GM12878 (cell line): ENCODE data around the gene ATP2C1. TPM values are rescaled to one million over a fixed set of nuclear protein-coding genes. Genes with fewer than 3 reads are reported as not detected.
"Not testable (repeated sequence)": the region's sequence is repeated elsewhere in the genome, so short reads cannot be mapped to it uniquely, and the experiment has no call there.

Experiments
- ATAC-seq: fragments of 200-7000 bp; cut with Tn5 transposase; 3 replicates; pipeline ENCODE4 v1.9.1; 2020; ENCODE audit warnings: mild to moderate bottlenecking, moderate library complexity
- BruUV-seq: library from RNA; stranded (reverse); fragments of 400-500 nt; replicated peaks from 2 replicates; lab custom pipeline; 2021; lab: Mats Ljungman, UMichigan
- CTCF ChIA-PET: fragments of 300-600 bp; sonication (Branson Sonifier 250); formaldehyde crosslinking; extraction: SDS; loops from one replicate; lab custom pipeline; 2021; ENCODE audit warnings: inconsistent platforms; lab: Yijun Ruan, JAX
- POLR2A ChIA-PET: fragments of 350-600 bp; formaldehyde crosslinking; extraction: SDS; loops from one replicate; lab custom pipeline; 2021; ENCODE audit warnings: inconsistent platforms; lab: Charles Lee
- RAD21 ChIA-PET: fragments of 300-600 bp; sonication (Branson Sonifier 250); formaldehyde crosslinking; loops from one replicate; lab custom pipeline; 2023; ENCODE audit warnings: antibody characterized with exemption; ENCODE audit not compliant: unreplicated experiment; lab: Charles Lee
- SMC1A ChIA-PET: fragments of 300-600 bp; sonication (Branson Sonifier 250); formaldehyde crosslinking; loops from one replicate; lab custom pipeline; 2023; ENCODE audit not compliant: unreplicated experiment, uncharacterized antibody; lab: Charles Lee
- DNase-seq: peaks from one replicate; pipeline ENCODE4 v3.0.0-alpha.2; 2011; ENCODE audit warnings: low read depth, low spot score
- FAIRE-seq: peaks from 3 replicates; lab custom pipeline; 2011; peaks lifted over from hg19 to GRCh38; lab: Jason Lieb, UNC
- H2AFZ ChIP-seq: 2 replicates; pipeline ENCODE4 v1.6.0; 2011; ENCODE audit warnings: low read depth, low read length, control low read depth; ENCODE audit not compliant: control insufficient read depth
- H3K27ac ChIP-seq: 2 replicates; pipeline ENCODE4 v1.5.1; 2011; ENCODE audit warnings: control low read depth; ENCODE audit not compliant: control insufficient read depth, insufficient read depth
- H3K27me3 ChIP-seq, 2 experiments: replicated peaks in 1 of 2; 2 replicates each; pipeline versions ENCODE4 v1.6.0 to v1.6.1; 2011; ENCODE audit warnings: low read length in 1 of 2; ENCODE audit not compliant: control insufficient read depth in 2 of 2, insufficient read depth in 2 of 2
- H3K36me3 ChIP-seq, 2 experiments: 2 replicates each; pipeline ENCODE4 v1.5.1; 2011; ENCODE audit warnings: low read length in 1 of 2; ENCODE audit not compliant: control insufficient read depth in 2 of 2, insufficient read depth in 2 of 2
- H3K4me1 ChIP-seq: 2 replicates; pipeline ENCODE4 v1.6.1; 2011; ENCODE audit warnings: mild to moderate bottlenecking, low read length, moderate library complexity, mixed read lengths; ENCODE audit not compliant: control insufficient read depth, insufficient read depth
- H3K4me2 ChIP-seq: 2 replicates; pipeline ENCODE4 v1.6.0; 2011; ENCODE audit warnings: control low read depth; ENCODE audit not compliant: control insufficient read depth, insufficient read depth
- H3K4me3 ChIP-seq: fragments of 200-600 bp; sonication (generic); 2 replicates; pipeline ENCODE4 v1.5.1; 2016
- H3K79me2 ChIP-seq: 2 replicates; pipeline ENCODE4 v1.6.0; 2011; ENCODE audit warnings: low read length; ENCODE audit not compliant: control insufficient read depth, insufficient read depth
- H3K9ac ChIP-seq: 2 replicates; pipeline ENCODE4 v1.8.0; 2011; ENCODE audit warnings: low read length, control low read depth, mixed read lengths; ENCODE audit not compliant: control insufficient read depth, insufficient read depth
- H3K9me3 ChIP-seq: replicated peaks from 3 replicates; pipeline ENCODE4 v1.5.1; 2011; ENCODE audit warnings: mild to moderate bottlenecking, low read length; ENCODE audit not compliant: control insufficient read depth, insufficient read depth
- H4K20me1 ChIP-seq: 2 replicates; pipeline ENCODE4 v1.6.0; 2011; ENCODE audit not compliant: control insufficient read depth, insufficient read depth
- CBX3 ChIP-seq: fragments of 200-600 bp; sonication (generic); IDR thresholded peaks from 2 replicates; pipeline ENCODE4 v1.6.1; 2016; ENCODE audit warnings: low read depth, borderline replicate concordance
- CREB1 ChIP-seq: IDR thresholded peaks from 2 replicates; pipeline ENCODE4 v1.6.1; 2012; ENCODE audit warnings: low read depth, mild to moderate bottlenecking, inconsistent platforms
- EP300 ChIP-seq, 2 experiments: fragments of 150-350 bp in 1 of 2; IDR thresholded peaks; 2 replicates each; pipeline ENCODE4 v1.6.1; 2011 to 2012; ENCODE audit warnings: low read depth in 2 of 2, low read length in 2 of 2, borderline replicate concordance in 1 of 2, improper control_type of control experiment in 1 of 2, inconsistent platforms in 1 of 2; ENCODE audit not compliant: control insufficient read depth in 1 of 2
- FOXK2 ChIP-seq: fragments of 450-650 bp; IDR thresholded peaks from 2 replicates; pipeline ENCODE4 v1.6.1; 2017; ENCODE audit warnings: mild to moderate bottlenecking, moderate library complexity
- IRF5 ChIP-seq: fragments of 450-650 bp; IDR thresholded peaks from 2 replicates; pipeline ENCODE4 v1.6.1; 2017; ENCODE audit warnings: borderline replicate concordance
- MXI1 ChIP-seq: fragments of 150-350 bp; IDR thresholded peaks from 2 replicates; pipeline ENCODE4 v1.6.1; 2011; ENCODE audit warnings: low read depth, mild to moderate bottlenecking, inconsistent platforms, low read length, improper control_type of control experiment
- MYC ChIP-seq: IDR thresholded peaks from 2 replicates; pipeline ENCODE4 v1.6.1; 2011; ENCODE audit warnings: mild to moderate bottlenecking, low read length, moderate library complexity, inconsistent platforms; ENCODE audit not compliant: insufficient read depth, insufficient replicate concordance, insufficient read length, severe bottlenecking
- PAX5 ChIP-seq: IDR thresholded peaks from 2 replicates; pipeline ENCODE4 v1.6.1; 2011; ENCODE audit warnings: low read depth, low read length, borderline replicate concordance
- POLR2A ChIP-seq: IDR thresholded peaks from 2 replicates; pipeline ENCODE4 v1.6.1; 2011; ENCODE audit warnings: low read depth, mild to moderate bottlenecking, low read length
- POU2F2 ChIP-seq: IDR thresholded peaks from 3 replicates; pipeline ENCODE4 v1.6.1; 2011; ENCODE audit warnings: low read depth, mild to moderate bottlenecking, low read length, borderline replicate concordance
- SREBF1 ChIP-seq: IDR thresholded peaks from 2 replicates; pipeline ENCODE4 v1.6.1; 2012; ENCODE audit warnings: mild to moderate bottlenecking, low read length
- SUZ12 ChIP-seq: fragments of 200-600 bp; sonication (generic); IDR thresholded peaks from one replicate; pipeline ENCODE4 v1.6.1; 2018; ENCODE audit warnings: antibody characterized with exemption, mild to moderate bottlenecking; ENCODE audit not compliant: unreplicated experiment
- TCF3 ChIP-seq: IDR thresholded peaks from 2 replicates; pipeline ENCODE4 v1.6.1; 2012; ENCODE audit warnings: low read depth, mild to moderate bottlenecking, low read length, borderline replicate concordance; ENCODE audit not compliant: insufficient read depth
- WGBS: methylation state at CpG from one replicate; pipeline ENCODE4 v1.1.6; 2016; ENCODE audit warnings: low lambda C conversion rate; ENCODE audit not compliant: insufficient replicate concordance, insufficient coverage; ENCODE audit errors: missing lambda C conversion rate; 5-methylcytosine and 5-hydroxymethylcytosine counted together
- in situ Hi-C: fragments of 300-500 bp; cut with MboI; formaldehyde crosslinking; loops from 9 replicates; pipeline ENCODE4 v1.14.3; 2018; ENCODE audit warnings: mixed read lengths
- intact Hi-C: fragments of 100-400 bp; cut with micrococcal nuclease; formaldehyde crosslinking; loops from one replicate; pipeline ENCODE4 v1.14.2; 2022; ENCODE audit not compliant: unreplicated experiment
- polyA plus RNA-seq, 11 experiments: library from polyadenylated mRNA; depleted of rRNA in 4 of 11; unstranded in 6 of 11; stranded (reverse) in 5 of 11; fragments of >200 nt; fragmentation: Nextera tagmentation in 4 of 11; fragmentation: Illumina TruSeq in 1 of 11; extraction: Ambion mirVana in 4 of 11; extraction: Trizol in 1 of 11; gene quantifications; 1 replicate in 1 of 11; 2 replicates in 10 of 11; pipeline versions ENCODE4 v1.2.1 to v1.2.3, GENCODE V29; 2011 to 2016; ENCODE audit warnings: inconsistent platforms in 2 of 11, missing spikeins in 2 of 11, low read depth in 1 of 11
- total RNA-seq, 4 experiments: library from RNA; depleted of rRNA in 3 of 4; stranded (reverse); fragments of >200 nt in 3 of 4; fragmentation: Illumina TruSeq in 1 of 4; extraction: Trizol in 1 of 4; gene quantifications; 2 replicates each; pipeline versions ENCODE4 v1.2.1 to v1.2.3, GENCODE V29; 2013 to 2021
- TF ChIP-seq, protein P1 (sequence below): fragments of 450-650 bp; conservative IDR thresholded peaks from 2 replicates; pipeline ENCODE4 v1.6.1; 2017; ENCODE audit warnings: mild to moderate bottlenecking, moderate library complexity

ATP2C1 gene
- total and polyA plus RNA-seq, 10 of the 15 experiments (the other 5 are each of a cell fraction or from before 2014, with no cell fraction given) = 20.6 to 116 (median 55.1) TPM

DNA sequence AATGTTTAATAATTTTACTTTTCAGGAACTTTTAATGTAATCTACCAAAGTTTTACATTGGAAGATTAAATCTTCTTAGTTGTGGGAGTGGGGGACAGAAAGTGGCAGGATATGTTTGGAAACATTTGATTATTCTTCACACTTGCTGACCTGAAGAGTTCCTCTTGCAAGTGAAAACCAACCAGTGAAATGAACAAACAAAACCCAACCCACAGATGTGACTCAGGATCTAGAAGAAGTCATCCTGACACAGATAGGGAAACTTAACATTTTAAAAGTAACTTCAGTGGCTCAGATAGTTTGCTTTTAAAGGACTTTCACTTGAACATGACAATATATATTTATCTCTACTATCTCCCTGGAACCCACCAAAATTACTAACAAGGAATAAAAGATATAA lies 77.3 kb downstream of the ATP2C1 start:
- no peak for DNase-seq
- H2AFZ ChIP-seq = no peak overlapping the region
- BruUV-seq = no TSS peak
- SMC1A ChIA-PET = no interaction called here
- RAD21 ChIA-PET = no interaction called here
- H3K9me3 ChIP-seq = 0 out of 3 replicates have a peak, but pooled peaks cover 2% of the 10 kb centered on the region
- no peaks in the 10 kb centered on the region for H3K4me1 ChIP-seq
- TF ChIP-seq CBX3 (no peak), FOXK2 (no peak), POLR2A (no peak), POU2F2 (no peak), SUZ12 (no peak), TCF3 (no peak), MYC (no peak), SREBF1 (no peak), MXI1 (no peak), EP300 (IDR thresholded peaks at IDR 0.05; ENCODE audit: borderline replicate concordance in 1 of 2, control insufficient read depth in 1 of 2, low read depth in 2 of 2, low read length in 2 of 2) (no peak), PAX5 (no peak), IRF5 (no peak), CREB1 (no peak)
- TF ChIP-seq, protein P1, sequence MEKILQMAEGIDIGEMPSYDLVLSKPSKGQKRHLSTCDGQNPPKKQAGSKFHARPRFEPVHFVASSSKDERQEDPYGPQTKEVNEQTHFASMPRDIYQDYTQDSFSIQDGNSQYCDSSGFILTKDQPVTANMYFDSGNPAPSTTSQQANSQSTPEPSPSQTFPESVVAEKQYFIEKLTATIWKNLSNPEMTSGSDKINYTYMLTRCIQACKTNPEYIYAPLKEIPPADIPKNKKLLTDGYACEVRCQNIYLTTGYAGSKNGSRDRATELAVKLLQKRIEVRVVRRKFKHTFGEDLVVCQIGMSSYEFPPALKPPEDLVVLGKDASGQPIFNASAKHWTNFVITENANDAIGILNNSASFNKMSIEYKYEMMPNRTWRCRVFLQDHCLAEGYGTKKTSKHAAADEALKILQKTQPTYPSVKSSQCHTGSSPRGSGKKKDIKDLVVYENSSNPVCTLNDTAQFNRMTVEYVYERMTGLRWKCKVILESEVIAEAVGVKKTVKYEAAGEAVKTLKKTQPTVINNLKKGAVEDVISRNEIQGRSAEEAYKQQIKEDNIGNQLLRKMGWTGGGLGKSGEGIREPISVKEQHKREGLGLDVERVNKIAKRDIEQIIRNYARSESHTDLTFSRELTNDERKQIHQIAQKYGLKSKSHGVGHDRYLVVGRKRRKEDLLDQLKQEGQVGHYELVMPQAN = no peak
- H3K4me3 ChIP-seq = no peak overlapping the region
- FAIRE-seq = no peak
- no peak for ATAC-seq
- no peaks in the 10 kb centered on the region for H3K27me3 ChIP-seq
- H3K36me3 ChIP-seq = peaks cover 11 to 20% of the 10 kb centered on the region in 2 experiments; a peak in 3 of 4 replicates
- no peak overlapping the region for H3K27ac ChIP-seq
- H3K9ac ChIP-seq = no peak overlapping the region
- POLR2A ChIA-PET = interaction anchor here (0.6 kb wide), 1 partner anchor 55 kb away, joined by 3 read pairs; the partner anchor contains the start of genes ASTE1 and NEK11
- no peak overlapping the region for H3K4me2 ChIP-seq
- in situ Hi-C loops (no loop called here), intact Hi-C loops (no loop called here)
- no peaks in the 10 kb centered on the region for H4K20me1 ChIP-seq
- CTCF ChIA-PET = no interaction called here
- no peaks in the 10 kb centered on the region for H3K79me2 ChIP-seq

DNA sequence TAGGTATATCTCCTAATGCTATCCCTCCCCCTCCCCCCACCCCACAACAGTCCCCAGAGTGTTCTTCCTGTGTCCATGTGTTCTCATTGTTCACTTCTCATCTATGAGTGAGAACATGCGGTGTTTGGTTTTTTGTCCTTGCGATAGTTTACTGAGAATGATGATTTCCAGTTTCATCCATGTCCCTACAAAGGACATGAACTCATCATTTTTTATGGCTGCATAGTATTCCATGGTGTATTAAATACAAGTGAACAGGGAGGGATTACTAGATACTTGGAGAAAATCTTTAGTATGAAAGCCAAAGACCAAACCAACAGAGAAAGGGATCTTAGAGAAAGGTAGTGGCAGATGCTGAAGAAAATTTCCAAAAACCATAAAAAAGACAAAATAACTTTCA lies 78.7 kb downstream of the ATP2C1 start:
- SMC1A ChIA-PET, RAD21 ChIA-PET, H4K20me1 ChIP-seq, H2AFZ ChIP-seq, H3K4me2 ChIP-seq, H3K27ac ChIP-seq, in situ Hi-C loops, H3K4me1 ChIP-seq, H3K9me3 ChIP-seq, H3K27me3 ChIP-seq, POLR2A ChIA-PET, ATAC-seq, BruUV-seq, H3K79me2 ChIP-seq, H3K9ac ChIP-seq, intact Hi-C loops, H3K4me3 ChIP-seq, FAIRE-seq, DNase-seq: not testable (repeated sequence)
- 100% methylated on average over 2 of the region's 2 CpGs for WGBS
- H3K36me3 ChIP-seq = peaks cover 10 to 20% of the 10 kb centered on the region in 2 experiments; a peak in 3 of 4 replicates
- CTCF ChIA-PET = interaction anchor here (2.0 kb wide), 1 partner anchor 11 kb away, joined by 6 read pairs; no protein-coding TSS in a partner anchor
